Memory B cell (primary cell): ENCODE data around the gene NUP205.

ENCODE experiments used
- ATAC-seq: fragments of 150-1000 bp; cut with Tn5 transposase; 2 replicates; pipeline ENCODE4 v1.10.0; 2021; ENCODE audit warnings: low read depth, mild to moderate bottlenecking, moderate library complexity
- DNase-seq, 2 donors: peaks; one replicate each; pipeline ENCODE4 v3.0.0; 2022; ENCODE audit warnings: low spot score in 2 of 2
- H3K27ac Mint-ChIP-seq: one replicate; pipeline ENCODE4 v1.8.0; 2022; ENCODE audit warnings: mild to moderate bottlenecking, moderate library complexity, mixed read lengths
- H3K27me3 Mint-ChIP-seq: one replicate; pipeline ENCODE4 v1.8.0; 2022; ENCODE audit warnings: mixed read lengths
- H3K36me3 Mint-ChIP-seq: one replicate; pipeline ENCODE4 v1.8.0; 2022; ENCODE audit warnings: mild to moderate bottlenecking, mixed read lengths
- H3K4me1 Mint-ChIP-seq: one replicate; pipeline ENCODE4 v1.8.0; 2022; ENCODE audit warnings: mixed read lengths
- H3K4me3 Mint-ChIP-seq: one replicate; pipeline ENCODE4 v1.8.0; 2022; ENCODE audit warnings: mild to moderate bottlenecking, moderate library complexity, mixed read lengths
- H3K9me3 Mint-ChIP-seq: one replicate; pipeline ENCODE4 v1.8.0; 2022; ENCODE audit warnings: mixed read lengths

The NUP205 gene

DNA sequence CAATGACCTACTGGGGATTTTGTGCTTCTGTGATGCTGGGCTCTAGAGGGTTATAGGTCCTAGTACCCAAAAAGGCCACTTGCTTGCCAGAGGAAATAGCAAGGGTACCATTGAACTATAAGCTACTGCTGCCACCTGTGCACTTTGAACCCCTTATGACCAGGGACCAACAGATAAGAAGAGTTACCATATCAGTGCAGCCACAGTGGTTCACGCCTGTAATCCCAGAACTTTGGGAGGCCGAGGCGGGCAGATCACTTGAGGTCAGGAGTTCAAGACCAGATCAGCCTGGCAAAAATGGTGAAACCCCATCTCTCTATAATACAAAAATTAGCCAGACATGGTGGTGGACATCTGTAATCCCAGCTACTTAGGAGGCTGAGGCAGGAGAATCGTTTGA is 32.3 kb upstream of the NUP205 start:
- no peak overlapping the region for H3K27ac Mint-ChIP-seq
- no peaks in the 10 kb centered on the region for H3K27me3 Mint-ChIP-seq
- H3K4me3 Mint-ChIP-seq = no peak overlapping the region
- peaks cover 1% of the 10 kb centered on the region for H3K36me3 Mint-ChIP-seq
- no peaks in the 10 kb centered on the region for H3K4me1 Mint-ChIP-seq
- ATAC-seq (no peak), DNase-seq (no peak)
- H3K9me3 Mint-ChIP-seq = peaks cover 5% of the 10 kb centered on the region

DNA sequence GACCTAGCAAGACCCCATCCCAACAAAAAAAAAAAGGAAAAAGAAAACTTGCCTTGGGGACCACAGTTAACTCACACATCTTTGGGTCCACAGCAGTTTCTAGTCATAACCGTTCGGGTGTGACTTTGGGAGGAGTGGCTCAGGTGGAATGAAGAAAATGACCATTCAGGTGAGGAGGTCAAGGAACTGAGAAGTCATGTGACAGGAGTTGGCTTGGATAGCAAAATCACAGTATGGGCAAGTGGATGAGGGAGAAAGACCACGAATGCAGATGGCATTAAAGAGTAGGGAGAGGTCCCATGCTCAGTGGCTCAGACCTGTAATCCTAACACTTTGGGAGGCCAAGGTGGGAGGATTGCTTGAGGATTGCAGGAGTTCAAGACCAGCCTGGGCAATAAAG is 30.7 kb upstream of the NUP205 start:
- H3K4me1 Mint-ChIP-seq = no peaks in the 10 kb centered on the region

DNA sequence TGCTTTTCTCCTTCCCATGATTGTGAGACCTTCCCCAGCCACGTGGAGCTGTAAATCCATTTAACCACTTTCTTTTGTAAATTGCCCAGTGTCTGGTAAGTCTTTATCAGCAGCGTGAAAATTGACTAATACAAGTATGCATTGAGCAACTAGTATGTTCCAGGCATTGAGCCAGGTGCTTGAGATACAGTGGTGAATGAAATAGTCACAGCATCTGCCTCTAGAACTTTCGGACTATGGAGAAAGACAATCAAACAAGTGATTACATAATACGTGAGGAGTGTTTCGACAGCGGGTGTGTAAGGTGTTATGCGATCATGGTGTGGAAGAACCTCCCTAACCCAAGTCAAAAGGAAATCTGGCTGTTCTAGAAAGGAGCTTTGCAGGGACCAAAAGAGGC is 21.6 kb upstream of the NUP205 start:
- H3K9me3 Mint-ChIP-seq = no peaks in the 10 kb centered on the region
- ATAC-seq = no peak
- peaks cover 7% of the 10 kb centered on the region for H3K27me3 Mint-ChIP-seq
- H3K4me3 Mint-ChIP-seq = no peak overlapping the region
- no peak for DNase-seq
- H3K4me1 Mint-ChIP-seq = peaks cover 2% of the 10 kb centered on the region
- H3K27ac Mint-ChIP-seq = no peak overlapping the region
- H3K36me3 Mint-ChIP-seq = no peaks in the 10 kb centered on the region

More for the DNA sequence above, 30.7 kb upstream of the NUP205 start:
- H3K27ac Mint-ChIP-seq = no peak overlapping the region
- ATAC-seq = no peak
- peaks cover 1% of the 10 kb centered on the region for H3K36me3 Mint-ChIP-seq
- H3K4me3 Mint-ChIP-seq = no peak overlapping the region
- no peak for DNase-seq
- H3K9me3 Mint-ChIP-seq = peaks cover 5% of the 10 kb centered on the region
- peaks cover 2% of the 10 kb centered on the region for H3K27me3 Mint-ChIP-seq

DNA sequence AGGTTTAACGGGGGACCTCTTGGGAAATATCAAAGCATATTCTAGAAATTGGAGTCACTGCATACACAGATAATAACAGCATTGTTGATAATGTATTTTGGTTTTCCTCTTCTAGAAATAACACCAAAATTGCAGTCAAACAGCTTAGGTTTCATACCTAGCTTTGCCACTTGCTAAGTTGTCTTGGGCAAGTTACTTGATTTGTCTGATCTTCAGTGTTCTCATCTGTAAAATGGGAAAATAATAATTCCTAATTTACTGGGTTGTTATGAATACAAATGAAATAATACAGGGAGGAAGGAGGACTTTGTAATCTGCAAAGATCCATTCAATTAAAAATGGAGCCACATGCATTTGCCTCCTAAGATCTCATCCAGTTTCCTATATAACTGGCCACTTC is 20.3 kb upstream of the NUP205 start:
- no peak overlapping the region for H3K27ac Mint-ChIP-seq
- H3K36me3 Mint-ChIP-seq = no peaks in the 10 kb centered on the region
- H3K4me3 Mint-ChIP-seq = no peak overlapping the region
- DNase-seq (no peak), ATAC-seq (no peak)
- H3K4me1 Mint-ChIP-seq = peaks cover 2% of the 10 kb centered on the region
- H3K9me3 Mint-ChIP-seq = no peaks in the 10 kb centered on the region
- peaks cover 6% of the 10 kb centered on the region for H3K27me3 Mint-ChIP-seq

DNA sequence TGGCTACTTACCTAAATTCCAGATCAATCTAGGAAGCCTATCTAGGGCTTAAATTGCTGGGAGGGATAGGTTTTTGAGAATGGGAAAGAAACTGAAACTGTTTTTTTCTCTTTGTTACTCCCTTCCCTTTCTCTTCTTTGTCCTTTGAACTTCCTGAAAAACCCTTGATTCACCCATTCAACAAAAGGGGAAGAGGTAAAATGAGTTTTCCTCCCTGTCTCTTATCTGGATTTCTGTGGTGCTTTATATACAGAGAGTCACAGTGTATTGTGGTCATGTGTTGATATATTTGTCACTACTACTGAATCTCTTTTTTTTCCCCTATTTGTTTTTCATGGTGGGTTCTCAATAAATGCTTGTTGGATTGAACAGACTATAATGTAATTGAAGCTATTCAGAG is 19.8 kb upstream of the NUP205 start:
- H3K9me3 Mint-ChIP-seq = no peaks in the 10 kb centered on the region
- H3K36me3 Mint-ChIP-seq = no peaks in the 10 kb centered on the region
- no peak for DNase-seq
- peaks cover 2% of the 10 kb centered on the region for H3K4me1 Mint-ChIP-seq
- no peak overlapping the region for H3K27ac Mint-ChIP-seq
- no peak for ATAC-seq
- H3K4me3 Mint-ChIP-seq = no peak overlapping the region
- H3K27me3 Mint-ChIP-seq = peaks cover 6% of the 10 kb centered on the region

DNA sequence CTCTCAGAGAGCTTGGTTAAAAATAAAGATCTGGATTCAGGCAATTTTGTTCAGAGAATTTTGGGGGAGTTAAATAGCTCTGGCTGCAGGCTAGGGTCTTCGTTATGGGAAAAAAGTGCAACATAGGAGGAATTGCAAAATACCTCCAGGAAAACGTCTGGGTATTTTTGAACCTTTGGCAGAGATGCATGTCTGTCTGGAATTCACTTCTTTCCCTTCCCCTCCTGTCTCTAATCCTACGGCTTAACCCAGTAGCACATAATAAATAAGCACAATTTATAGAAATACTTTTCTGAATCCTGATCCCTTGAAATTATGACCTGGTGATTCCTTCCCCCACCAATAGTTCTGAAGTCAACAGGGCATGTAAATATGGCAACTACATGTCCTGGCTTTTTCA is 19.3 kb upstream of the NUP205 start:
- no peaks in the 10 kb centered on the region for H3K9me3 Mint-ChIP-seq
- DNase-seq = no peak
- peaks cover 6% of the 10 kb centered on the region for H3K27me3 Mint-ChIP-seq
- H3K4me3 Mint-ChIP-seq = no peak overlapping the region
- no peaks in the 10 kb centered on the region for H3K36me3 Mint-ChIP-seq
- ATAC-seq = no peak
- H3K4me1 Mint-ChIP-seq = peaks cover 2% of the 10 kb centered on the region
- H3K27ac Mint-ChIP-seq = no peak overlapping the region

DNA sequence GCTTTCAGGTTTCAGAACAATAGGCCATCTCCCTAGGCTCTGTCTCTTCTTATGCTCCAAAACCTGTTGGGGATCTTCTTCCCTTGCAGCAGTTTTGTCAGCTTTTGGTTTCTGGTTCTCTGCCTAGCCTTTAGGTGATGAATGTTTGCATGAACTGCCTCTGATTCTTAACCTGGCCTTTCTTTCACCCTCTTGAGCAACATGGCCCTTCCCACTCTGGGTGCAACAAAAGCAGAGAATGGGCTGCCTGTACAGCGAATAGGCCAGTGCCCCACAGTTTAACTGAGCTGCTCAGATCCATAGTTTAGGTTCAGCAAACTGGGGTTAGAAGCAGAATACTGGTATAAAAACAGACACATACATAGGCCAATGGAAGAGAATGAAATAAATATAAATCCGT is 18.1 kb upstream of the NUP205 start:
- ATAC-seq (no peak), DNase-seq (no peak)
- Mint-ChIP-seq H3K4me3 (no peak overlapping the region), H3K4me1 (peaks cover 2% of the 10 kb centered on the region), H3K36me3 (no peaks in the 10 kb centered on the region), H3K9me3 (no peaks in the 10 kb centered on the region), H3K27me3 (peaks cover 6% of the 10 kb centered on the region), H3K27ac (no peak overlapping the region)

DNA sequence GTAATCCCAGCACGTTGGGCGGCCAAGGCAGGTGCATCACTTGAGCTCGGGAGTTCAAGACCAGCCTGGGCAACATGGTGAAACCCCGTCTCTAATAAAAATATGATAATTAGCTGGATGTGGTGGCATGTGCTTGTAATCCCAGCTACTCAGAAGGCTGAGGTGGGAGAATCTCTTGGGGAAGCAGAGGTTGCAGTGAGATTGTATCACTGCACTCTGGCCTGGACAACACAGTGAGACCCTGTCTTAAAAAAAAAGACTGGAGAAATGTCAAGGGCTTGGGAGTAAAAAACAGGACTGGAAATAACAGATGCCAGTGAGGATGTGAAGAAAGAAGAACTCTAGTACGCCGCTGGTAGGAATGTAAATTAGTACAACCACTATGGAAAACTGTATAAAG is 16.7 kb upstream of the NUP205 start:
- H3K27me3 Mint-ChIP-seq = peaks cover 5% of the 10 kb centered on the region
- no peaks in the 10 kb centered on the region for H3K36me3 Mint-ChIP-seq
- no peaks in the 10 kb centered on the region for H3K9me3 Mint-ChIP-seq
- H3K4me1 Mint-ChIP-seq = peaks cover 2% of the 10 kb centered on the region
- ATAC-seq (no peak), DNase-seq (no peak)
- no peak overlapping the region for H3K27ac Mint-ChIP-seq
- no peak overlapping the region for H3K4me3 Mint-ChIP-seq

DNA sequence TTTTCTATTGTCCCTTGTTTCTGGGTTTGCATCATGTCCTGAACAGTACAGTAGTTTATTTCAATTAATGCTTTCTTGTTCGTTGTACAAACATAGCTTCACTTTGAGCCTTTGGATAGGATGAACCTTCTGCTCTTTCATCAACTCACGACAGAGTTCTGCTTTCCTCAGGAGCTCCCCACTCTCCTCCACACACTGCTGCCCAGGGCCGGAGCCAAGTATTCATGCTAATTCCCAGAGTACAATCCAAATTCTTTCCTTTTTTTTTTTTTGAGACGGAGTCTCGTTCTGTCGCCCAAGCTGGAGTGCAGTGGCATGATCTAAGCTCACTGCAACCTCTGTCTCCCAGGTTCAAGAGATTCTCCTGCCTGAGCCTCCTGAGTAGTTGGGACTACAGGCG is 7.5 kb upstream of the NUP205 start:
- Mint-ChIP-seq H3K9me3 (no peaks in the 10 kb centered on the region), H3K36me3 (no peaks in the 10 kb centered on the region), H3K4me1 (no peaks in the 10 kb centered on the region), H3K4me3 (no peak overlapping the region), H3K27me3 (no peaks in the 10 kb centered on the region), H3K27ac (no peak overlapping the region)
- no peak for DNase-seq
- ATAC-seq = no peak

DNA sequence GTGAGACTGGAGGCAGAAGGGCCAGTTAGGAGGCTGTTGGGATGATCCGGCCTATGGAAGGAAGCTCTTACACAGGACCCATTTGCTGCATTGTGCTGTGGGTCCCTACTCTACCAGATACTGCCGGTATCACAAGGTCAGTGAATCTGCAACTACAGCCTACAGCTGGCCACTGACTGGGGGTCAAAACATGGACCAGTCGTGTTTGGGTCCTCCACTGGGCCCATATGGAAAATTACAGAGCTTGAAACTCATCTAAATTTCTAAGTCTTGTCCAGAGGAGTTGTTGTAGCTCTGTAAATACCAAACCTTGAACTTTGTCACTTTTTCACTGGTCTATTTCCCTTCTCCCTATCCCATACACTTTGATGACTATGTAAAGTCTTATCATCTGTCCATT is 5.6 kb upstream of the NUP205 start:
- no peaks in the 10 kb centered on the region for H3K9me3 Mint-ChIP-seq
- DNase-seq (no peak), ATAC-seq (no peak)
- no peaks in the 10 kb centered on the region for H3K36me3 Mint-ChIP-seq
- no peak overlapping the region for H3K4me3 Mint-ChIP-seq
- no peak overlapping the region for H3K27ac Mint-ChIP-seq
- no peaks in the 10 kb centered on the region for H3K27me3 Mint-ChIP-seq
- H3K4me1 Mint-ChIP-seq = no peaks in the 10 kb centered on the region

DNA sequence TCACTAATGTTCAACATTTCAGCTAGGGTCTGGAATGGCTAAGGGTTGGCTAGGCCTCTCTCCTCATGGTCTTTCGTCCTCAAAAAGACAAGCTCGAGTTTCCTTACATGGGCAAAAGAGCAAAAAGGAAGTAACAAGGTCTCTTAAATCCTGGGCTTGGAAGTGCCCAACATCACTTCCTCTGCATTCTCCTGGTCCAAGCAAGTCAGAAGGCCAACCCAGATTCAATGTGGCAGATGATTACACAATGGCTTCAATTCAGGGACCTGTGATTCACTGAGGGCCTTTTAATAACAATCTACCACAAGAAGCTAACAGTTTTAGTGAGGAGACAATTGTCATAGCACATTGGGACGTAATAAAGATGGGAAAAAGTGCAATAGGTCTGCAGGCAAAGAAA is 4.4 kb upstream of the NUP205 start:
- Mint-ChIP-seq H3K27me3 (no peaks in the 10 kb centered on the region), H3K4me1 (no peaks in the 10 kb centered on the region), H3K4me3 (no peak overlapping the region)

DNA sequence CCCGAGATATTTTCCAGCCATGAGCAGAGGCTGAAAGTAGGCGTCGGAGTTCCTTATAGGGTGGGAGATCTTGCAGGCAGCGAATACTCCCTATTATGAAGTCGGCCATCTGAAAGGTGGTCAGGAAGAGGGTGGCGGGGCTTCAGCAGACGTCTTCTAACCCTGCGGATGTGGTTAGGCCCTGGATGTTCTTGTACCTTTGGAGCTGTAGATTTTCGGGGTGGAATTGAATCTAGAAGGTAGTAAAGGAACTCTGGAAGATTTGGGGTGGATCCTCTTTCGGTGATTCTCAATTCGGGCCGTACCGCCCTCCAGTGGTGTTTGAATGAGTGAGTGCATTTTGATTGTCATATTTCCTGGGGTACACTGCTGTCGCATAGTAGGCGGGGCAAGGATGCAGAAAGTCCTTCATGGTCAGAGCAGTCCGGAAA is 635 bp downstream of the NUP205 start:
- no peaks in the 10 kb centered on the region for H3K27me3 Mint-ChIP-seq
- peaks cover 6% of the 10 kb centered on the region for H3K36me3 Mint-ChIP-seq
- peaks cover 15% of the 10 kb centered on the region for H3K4me1 Mint-ChIP-seq
- H3K9me3 Mint-ChIP-seq = no peaks in the 10 kb centered on the region
- no peak overlapping the region for H3K27ac Mint-ChIP-seq
- peak; percentile 59 to 68 for DNase-seq
- H3K4me3 Mint-ChIP-seq = no peak overlapping the region
- peak; percentile 70 for ATAC-seq

More for the DNA sequence above, 4.4 kb upstream of the NUP205 start:
- H3K27ac Mint-ChIP-seq = no peak overlapping the region
- ATAC-seq (no peak), DNase-seq (no peak)
- no peaks in the 10 kb centered on the region for H3K9me3 Mint-ChIP-seq
- H3K36me3 Mint-ChIP-seq = no peaks in the 10 kb centered on the region

DNA sequence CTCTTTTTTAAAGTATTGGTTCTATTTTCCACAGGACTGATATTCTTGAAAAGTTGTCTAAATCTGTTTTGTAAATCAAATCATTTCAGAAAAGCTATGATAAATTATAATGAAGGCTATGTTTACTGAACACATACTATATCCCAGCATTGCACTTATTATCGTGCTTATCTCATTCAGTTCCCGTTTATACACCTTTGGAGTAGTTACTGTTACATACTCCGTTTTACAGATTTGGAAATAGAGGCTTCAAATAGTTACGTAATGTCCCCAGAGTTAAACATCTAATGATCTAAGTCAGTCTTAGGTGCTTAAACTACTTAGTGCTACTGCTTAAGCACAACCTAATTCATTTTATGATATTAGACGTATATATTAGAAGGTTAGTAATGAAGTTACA is 1.2 kb downstream of the NUP205 start:
- no peak overlapping the region for H3K27ac Mint-ChIP-seq
- no peaks in the 10 kb centered on the region for H3K9me3 Mint-ChIP-seq
- H3K4me3 Mint-ChIP-seq = no peak overlapping the region
- H3K36me3 Mint-ChIP-seq = peaks cover 6% of the 10 kb centered on the region
- DNase-seq (no peak), ATAC-seq (no peak)
- no peaks in the 10 kb centered on the region for H3K27me3 Mint-ChIP-seq
- peaks cover 15% of the 10 kb centered on the region for H3K4me1 Mint-ChIP-seq

DNA sequence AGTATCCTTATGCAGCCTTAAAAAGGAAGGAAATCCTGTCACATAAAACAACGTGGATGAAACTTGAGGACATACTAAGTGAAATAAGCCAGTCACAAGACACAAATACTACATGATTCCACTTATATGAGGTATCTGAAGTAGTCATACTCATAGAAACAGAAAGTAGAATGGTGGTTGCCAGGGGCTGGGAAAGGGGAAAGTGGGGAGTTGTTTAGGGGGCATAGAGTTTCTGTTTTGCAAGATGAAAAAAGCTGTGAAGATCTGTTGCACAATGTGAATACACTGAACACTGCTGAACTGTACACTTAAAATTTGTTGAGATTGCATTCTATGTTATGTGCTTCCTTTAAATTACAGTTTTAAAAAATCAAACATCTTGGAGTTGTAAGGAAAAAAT is 2.9 kb downstream of the NUP205 start:
- Mint-ChIP-seq H3K4me1 (peaks cover 15% of the 10 kb centered on the region), H3K27ac (peak overlapping the region; percentile 84), H3K4me3 (no peak overlapping the region), H3K27me3 (no peaks in the 10 kb centered on the region), H3K36me3 (peaks cover 6% of the 10 kb centered on the region), H3K9me3 (no peaks in the 10 kb centered on the region)
- ATAC-seq = no peak
- DNase-seq = no peak

DNA sequence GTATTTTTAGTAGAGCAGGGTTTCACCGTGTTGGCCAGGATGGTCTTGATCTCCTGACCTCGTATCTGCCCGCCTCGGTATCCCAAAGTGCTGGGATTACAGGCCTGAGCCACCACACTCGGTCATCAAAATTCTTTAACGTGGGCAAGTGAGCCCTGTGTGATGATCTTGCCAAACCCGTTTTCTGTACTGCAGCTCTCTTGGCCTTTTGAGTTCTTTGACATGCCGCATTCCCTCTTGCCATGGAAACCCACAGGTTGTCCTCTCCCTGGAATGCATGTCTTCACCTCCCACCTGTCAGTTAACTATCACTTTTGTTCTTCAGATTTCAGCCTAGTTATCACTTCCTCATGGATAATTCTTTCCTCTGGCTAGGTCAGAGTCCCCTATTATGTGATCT is 5.0 kb downstream of the NUP205 start:
- Mint-ChIP-seq H3K36me3 (peaks cover 6% of the 10 kb centered on the region), H3K27ac (no peak overlapping the region), H3K4me3 (no peak overlapping the region), H3K9me3 (no peaks in the 10 kb centered on the region), H3K27me3 (no peaks in the 10 kb centered on the region), H3K4me1 (peaks cover 18% of the 10 kb centered on the region)
- ATAC-seq = no peak
- DNase-seq = no peak

DNA sequence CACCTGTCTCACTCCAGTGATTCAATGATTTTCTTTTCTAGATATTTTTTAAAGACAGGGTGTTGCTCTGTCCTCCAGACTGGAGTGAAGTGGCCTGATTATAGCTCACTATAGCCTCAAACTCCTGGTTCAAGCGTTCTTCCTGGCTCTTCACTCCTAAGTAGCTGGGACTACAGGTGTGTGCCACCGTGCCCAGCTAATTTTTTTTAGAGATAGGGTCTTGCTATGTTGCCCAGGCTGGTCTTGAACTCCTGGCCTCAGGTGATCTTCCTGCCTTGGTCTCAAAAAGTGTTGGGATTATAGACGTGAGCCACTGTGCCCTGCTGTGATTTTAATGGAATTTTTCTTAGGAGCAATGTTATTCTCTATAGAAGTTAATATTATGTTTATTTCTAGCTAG is 14.1 kb downstream of the NUP205 start:
- Mint-ChIP-seq H3K27ac (no peak overlapping the region), H3K36me3 (peaks cover 24% of the 10 kb centered on the region), H3K4me1 (peaks cover 18% of the 10 kb centered on the region), H3K9me3 (peaks cover 3% of the 10 kb centered on the region), H3K4me3 (no peak overlapping the region), H3K27me3 (no peaks in the 10 kb centered on the region)
- ATAC-seq (no peak), DNase-seq (no peak)
